ENCODE data around the gene FAF1.

DNA sequence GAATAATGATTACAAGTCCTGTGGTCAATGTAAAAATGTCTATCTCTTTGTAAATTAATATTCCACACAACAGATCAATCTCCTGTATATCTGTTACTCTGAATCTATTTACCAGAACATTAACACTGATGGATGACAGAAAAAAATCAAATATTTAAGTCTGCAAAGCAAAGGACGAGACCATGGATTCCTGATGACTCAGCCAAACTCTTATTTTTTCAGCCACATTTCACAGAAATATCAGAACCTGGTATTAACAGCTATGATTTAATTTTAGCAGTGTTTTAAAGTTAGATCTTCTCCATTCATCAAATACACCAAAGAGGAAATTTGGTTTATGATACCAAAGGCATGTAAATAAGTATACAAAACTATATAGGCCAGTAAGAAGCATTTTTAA, 46.1 kb downstream of the FAF1 start:
- TF ChIP-seq, protein P1, sequence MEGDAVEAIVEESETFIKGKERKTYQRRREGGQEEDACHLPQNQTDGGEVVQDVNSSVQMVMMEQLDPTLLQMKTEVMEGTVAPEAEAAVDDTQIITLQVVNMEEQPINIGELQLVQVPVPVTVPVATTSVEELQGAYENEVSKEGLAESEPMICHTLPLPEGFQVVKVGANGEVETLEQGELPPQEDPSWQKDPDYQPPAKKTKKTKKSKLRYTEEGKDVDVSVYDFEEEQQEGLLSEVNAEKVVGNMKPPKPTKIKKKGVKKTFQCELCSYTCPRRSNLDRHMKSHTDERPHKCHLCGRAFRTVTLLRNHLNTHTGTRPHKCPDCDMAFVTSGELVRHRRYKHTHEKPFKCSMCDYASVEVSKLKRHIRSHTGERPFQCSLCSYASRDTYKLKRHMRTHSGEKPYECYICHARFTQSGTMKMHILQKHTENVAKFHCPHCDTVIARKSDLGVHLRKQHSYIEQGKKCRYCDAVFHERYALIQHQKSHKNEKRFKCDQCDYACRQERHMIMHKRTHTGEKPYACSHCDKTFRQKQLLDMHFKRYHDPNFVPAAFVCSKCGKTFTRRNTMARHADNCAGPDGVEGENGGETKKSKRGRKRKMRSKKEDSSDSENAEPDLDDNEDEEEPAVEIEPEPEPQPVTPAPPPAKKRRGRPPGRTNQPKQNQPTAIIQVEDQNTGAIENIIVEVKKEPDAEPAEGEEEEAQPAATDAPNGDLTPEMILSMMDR (IDR thresholded peaks at IDR 0.05), result no peak
- TF ChIP-seq YY1 (IDR thresholded peaks at IDR 0.05; ENCODE audit: low read depth), result no peak
- TF ChIP-seq, protein P2, sequence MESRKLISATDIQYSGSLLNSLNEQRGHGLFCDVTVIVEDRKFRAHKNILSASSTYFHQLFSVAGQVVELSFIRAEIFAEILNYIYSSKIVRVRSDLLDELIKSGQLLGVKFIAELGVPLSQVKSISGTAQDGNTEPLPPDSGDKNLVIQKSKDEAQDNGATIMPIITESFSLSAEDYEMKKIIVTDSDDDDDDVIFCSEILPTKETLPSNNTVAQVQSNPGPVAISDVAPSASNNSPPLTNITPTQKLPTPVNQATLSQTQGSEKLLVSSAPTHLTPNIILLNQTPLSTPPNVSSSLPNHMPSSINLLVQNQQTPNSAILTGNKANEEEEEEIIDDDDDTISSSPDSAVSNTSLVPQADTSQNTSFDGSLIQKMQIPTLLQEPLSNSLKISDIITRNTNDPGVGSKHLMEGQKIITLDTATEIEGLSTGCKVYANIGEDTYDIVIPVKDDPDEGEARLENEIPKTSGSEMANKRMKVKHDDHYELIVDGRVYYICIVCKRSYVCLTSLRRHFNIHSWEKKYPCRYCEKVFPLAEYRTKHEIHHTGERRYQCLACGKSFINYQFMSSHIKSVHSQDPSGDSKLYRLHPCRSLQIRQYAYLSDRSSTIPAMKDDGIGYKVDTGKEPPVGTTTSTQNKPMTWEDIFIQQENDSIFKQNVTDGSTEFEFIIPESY (IDR thresholded peaks at IDR 0.05; ENCODE audit: borderline replicate concordance, low read depth), result no peak
- no peak for TF ChIP-seq POLR2AphosphoS5 (IDR thresholded peaks at IDR 0.05; ENCODE audit: low read depth, low read length)
